KBM-7 (cell line): ENCODE results near the gene CD86.
"Not testable (repeated sequence)": the region's sequence is repeated elsewhere in the genome, so short reads cannot be mapped to it uniquely, and the experiment has no call there.

Experiments
- DNase-seq: peaks from one replicate; pipeline ENCODE4 v3.0.0-alpha.2; 2015
- in situ Hi-C: fragments of 300-500 bp; cut with MboI; formaldehyde crosslinking; loops from 2 replicates; pipeline ENCODE4 v1.14.3; 2020; ENCODE audit warnings: low sequenced_read_pairs, low pct_unique_long_range_greater_than_20kb, mixed read lengths

The CD86 gene

DNA sequence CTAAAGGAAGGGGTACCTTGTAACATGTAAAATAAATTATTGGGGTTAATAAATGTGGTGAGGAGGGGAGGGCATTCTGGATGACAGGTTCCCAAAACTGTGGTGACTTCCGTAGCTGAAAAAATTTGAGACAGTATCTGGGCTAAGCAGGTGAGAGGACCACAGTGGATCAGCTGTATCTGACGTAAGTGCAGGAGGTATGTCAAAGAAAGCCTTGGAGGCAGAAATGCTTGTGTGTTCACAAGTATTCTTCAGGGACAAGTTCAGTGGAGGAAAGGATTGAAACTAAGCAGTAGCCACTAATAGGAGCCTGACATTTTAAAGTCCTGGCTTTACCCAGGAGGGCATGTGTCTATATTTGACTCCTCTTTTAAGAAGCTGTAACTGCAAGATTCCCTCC lies 52.0 kb downstream of the CD86 start:
- in situ Hi-C loops = loop anchor here (10.0 kb wide), 1 partner anchor 158 kb away; no protein-coding TSS in a partner anchor

DNA sequence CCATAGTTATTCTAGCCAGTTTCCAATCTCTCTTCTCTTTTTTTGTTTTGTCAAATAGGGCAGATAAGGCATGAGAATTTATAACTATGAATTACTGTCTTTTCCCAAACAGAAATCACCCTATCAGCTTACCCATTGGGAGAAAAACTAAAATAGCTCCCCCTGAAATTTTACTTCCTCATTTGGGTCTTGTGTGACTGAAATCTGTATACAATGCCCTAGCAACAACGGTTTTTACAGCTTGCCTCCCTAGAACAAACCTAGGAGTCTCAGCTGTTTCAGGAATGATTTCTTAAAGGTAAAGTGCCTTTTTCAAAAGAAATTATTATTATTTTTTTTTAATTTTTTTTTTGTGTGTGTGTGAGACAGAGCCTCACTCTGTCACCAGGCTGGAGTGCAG lies 56.8 kb downstream of the CD86 start:
- DNase-seq = peak; percentile 67
- in situ Hi-C loops = no loop called here

More for the DNA sequence above, 52.0 kb downstream of the CD86 start:
- no peak for DNase-seq

DNA sequence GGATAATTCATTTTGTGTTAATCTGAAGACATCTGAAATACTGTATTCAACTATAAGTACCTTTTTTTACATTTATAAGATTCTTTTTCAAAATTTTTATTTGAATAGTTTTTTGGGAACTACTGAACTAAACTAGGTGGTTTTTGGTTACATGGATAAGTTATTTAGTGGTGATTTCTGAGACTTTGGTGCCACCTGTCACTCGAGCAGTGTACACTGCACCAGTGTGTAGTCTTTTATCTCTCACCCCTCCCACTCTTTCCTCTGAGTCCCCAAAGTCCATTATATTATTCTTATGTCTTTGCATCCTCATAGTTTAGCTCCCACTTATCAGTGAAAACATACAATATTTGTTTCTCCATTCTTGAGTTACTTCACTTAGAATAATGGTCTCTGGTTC lies 57.6 kb downstream of the CD86 start:
- DNase-seq = no peak
- in situ Hi-C loops = no loop called here

DNA sequence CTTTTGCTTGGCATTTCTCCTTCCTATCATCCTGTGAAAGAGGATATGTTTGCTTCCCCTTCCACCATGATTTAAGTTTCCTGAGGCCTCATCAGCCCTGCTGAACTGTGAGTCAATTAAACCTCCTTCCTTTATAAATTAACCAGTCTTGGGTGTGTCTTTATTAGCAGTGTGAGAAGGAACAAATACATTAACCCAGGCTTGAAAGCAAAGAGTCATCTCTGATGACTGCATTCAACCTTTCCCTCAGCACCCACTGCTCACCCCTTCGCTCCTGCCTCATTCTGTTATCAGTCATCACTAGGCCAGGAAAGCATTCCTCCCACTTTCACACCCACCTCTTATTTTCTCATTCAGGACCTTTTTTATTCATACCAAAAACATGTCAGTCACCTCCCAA lies 68.7 kb downstream of the CD86 start:
- in situ Hi-C loops = no loop called here
- no peak for DNase-seq

DNA sequence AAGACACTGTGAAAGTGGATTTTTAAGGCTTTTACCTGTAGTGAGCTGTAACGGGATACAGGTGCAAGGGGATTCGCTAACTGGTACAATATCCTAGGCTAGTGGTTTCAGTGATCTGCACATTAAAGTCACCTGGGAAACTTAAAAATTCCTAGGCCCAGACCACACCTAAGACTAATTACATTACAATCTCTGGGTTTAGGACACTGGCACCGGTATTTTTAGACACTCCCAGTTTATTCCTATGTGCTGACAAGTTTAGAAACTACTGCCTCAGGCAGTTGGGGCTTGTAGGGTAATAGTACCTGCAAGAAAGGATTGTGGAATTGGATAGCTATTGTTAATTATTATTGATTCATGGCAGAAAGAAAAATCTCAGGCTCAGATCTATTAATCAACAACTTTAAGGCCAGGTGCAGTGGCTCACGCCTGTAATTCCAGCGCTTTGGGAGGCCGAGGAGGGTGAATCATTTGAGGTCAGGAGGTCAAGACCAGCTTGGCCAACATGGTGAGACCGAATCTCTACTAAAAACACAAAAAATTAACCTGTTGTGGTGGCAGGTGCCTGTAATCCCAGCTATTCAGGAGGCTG lies 77.9 kb downstream of the CD86 start:
- in situ Hi-C loops = no loop called here

DNA sequence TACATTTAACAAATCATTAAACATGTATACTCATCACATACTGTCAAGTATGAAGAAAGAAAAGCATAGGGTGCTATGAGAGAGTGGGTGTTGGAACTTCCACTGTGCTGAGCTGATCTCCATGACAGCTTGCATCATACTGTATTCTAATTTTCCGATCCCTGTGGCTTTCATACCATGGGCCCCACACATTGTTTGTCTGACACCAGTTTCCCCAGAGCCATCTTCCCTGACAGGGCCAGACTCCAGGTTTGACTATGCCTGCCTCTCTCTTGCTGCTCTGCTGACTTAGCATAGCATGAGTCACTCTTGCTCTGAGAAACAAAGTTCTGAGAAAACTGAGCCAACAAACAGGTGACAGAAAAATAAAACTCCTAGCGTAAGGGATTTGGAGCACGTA lies 91.3 kb downstream of the CD86 start:
- in situ Hi-C loops = no loop called here
- no peak for DNase-seq

More for the DNA sequence above, 77.9 kb downstream of the CD86 start:
- DNase-seq = no peak

DNA sequence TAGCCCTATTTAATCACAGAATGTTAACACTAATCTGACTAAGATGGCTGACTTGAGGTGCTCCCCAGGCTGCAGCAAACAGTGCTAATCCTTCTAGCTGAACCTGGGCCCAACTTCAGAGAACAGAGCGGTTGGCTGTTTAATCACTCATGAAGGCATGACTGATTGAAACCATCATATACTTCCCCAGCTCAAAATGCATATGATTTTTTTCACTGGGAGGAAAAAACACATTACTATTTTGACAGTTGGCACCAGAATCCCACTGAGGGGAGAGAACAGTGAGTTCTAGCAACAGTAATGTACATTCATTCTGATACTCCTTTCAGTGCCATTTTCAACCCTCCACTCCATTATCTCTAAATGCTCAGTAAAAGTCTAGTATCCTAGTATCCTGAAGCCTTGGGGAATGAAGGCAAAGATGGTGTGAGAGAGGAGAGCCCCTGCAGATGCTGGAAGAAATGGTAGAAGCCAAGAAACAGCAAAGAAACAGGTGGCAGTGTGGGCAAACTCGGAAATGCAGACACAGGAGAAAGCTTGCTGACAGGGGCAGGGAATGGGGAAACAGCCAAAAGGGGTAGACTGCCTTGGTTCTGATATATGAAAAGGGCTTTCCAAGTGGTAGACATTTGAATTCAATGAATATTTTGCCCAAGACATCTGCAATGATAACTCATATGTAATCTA lies 93.9 kb downstream of the CD86 start:
- in situ Hi-C loops = no loop called here
- DNase-seq = no peak

DNA sequence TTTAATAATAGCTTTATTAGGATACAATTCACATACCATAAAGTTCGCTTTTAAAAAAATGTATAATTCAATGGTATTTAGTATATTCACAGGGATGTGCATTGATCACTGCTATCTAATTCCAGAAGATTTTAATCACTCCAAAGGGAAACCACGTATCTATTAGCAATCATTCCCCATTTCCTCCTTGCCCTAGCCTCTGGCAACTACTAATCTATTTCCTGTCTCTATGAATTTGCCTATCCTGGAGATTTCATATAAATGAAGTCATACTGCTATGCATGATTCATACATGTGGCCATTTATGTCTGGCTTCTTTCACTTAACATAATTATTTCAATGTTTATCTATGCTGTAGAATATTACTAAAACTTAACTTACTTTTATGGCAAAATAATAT lies 96.3 kb downstream of the CD86 start:
- DNase-seq = no peak

DNA sequence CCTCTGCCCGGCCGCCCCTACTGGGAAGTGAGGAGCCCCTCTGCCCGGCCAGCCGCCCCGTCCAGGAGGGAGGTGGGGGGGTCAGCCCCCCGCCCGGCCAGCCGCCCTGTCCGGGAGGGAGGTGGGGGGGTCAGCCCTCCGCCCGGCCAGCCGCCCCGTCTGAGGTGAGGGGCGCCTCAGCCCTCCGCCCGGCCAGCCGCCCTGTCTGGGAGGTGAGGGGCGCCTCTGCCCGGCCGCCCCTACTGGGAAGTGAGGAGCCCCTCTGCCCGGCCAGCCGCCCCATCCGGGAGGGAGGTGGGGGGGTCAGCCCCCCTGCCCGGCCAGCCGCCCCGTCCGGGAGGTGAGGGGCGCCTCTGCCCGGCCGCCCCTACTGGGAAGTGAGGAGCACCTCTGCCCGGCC lies 109.8 kb downstream of the CD86 start:
- in situ Hi-C loops, DNase-seq: not testable (repeated sequence)

More for the DNA sequence above, 96.3 kb downstream of the CD86 start:
- in situ Hi-C loops = no loop called here

DNA sequence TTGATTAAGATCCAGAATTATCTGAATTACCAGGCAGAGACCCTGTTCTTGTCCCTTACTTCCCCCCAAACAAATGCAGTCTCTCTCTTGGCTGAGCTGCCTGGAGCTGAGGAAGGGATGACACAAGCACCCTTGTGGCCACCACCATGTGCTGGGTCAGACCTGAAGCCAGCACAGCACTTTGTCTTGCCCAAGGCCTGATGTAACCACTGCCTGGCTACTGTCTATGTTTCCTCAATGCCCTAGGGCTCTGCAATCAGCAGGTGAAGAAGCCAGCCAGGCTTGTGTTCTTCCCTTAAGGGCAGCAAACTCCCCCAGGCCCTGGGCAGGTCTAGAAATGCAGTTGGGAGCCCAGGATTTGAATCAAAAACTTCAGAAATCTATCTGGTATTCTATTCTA lies 112.5 kb downstream of the CD86 start:
- in situ Hi-C loops = no loop called here
- DNase-seq = no peak

DNA sequence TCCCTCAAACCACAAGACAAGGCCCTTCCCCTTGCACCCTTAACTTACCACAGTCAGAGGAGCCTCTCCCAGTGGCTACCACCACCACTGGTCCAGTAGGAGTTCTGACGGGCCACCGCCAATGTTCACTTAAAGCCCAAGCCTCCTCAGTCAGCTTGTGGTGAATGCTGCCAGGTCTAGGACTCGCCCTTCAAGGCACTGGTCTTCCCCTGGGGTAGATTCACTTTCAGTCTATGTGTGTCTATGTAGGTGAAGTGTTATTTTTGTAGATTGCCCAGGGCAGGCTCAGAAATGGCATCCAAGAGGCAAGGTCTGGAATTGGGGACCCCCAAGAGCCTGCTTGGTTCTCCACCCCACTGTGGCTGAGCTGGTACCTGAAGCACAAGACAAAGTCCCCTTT lies 112.9 kb downstream of the CD86 start:
- in situ Hi-C loops = no loop called here
- DNase-seq = no peak

DNA sequence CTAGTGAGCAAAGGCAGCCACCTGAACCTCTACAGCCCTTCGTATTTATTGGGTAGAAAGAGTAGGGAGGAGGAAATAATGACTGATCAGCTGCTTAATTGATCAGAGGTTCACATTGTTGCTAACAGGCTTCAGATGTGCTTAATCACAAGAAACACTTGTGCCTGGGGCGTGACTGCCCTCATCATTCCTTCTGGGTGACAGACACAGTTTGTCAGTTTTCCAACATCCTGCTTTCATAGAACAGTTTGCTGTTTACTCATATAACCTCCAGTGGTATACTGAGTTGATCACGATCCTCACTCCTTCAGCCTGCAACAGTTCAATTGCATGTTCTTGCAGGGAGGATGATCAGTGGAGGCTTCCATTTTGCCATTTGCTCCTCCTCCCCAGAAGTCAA lies 114.7 kb downstream of the CD86 start:
- no peak for DNase-seq
- in situ Hi-C loops = no loop called here
